ENCODE data around the gene TEX12. TPM values are rescaled to one million over a fixed set of nuclear protein-coding genes. Genes with fewer than 3 reads are reported as not detected.
"Not testable (repeated sequence)": the region's sequence is repeated elsewhere in the genome, so short reads cannot be mapped to it uniquely, and the experiment has no call there.

Gene TEX12
- total RNA-seq, 1 experiment from 2014 or later: 0.21 TPM

- Histone ChIP-seq H3K36me3 (replicated peaks; ENCODE audit: control insufficient read depth, insufficient read depth, low read length) (no peaks in the 10 kb centered on the region), H3K27me3 (ENCODE audit: control insufficient read depth, insufficient read depth, low read length) (no peaks in the 10 kb centered on the region), H3K4me3 (ENCODE audit: insufficient read depth, low read depth, low read length) (no peak overlapping the region)
- DNase-seq: no peak
Measured at GRCh38 chr11:112176077-112176476, 8.9 kb downstream of the TEX12 start.

- Histone ChIP-seq H3K27me3 (ENCODE audit: control insufficient read depth, insufficient read depth, low read length) (no peaks in the 10 kb centered on the region), H3K4me3 (ENCODE audit: insufficient read depth, low read depth, low read length) (no peak overlapping the region), H3K36me3 (replicated peaks; ENCODE audit: control insufficient read depth, insufficient read depth, low read length) (no peaks in the 10 kb centered on the region)
- no peak for DNase-seq
Measured at GRCh38 chr11:112177589-112177988, 10.4 kb downstream of the TEX12 start.

GRCh38 chr11:112178428-112178827 lies 11.3 kb downstream of the TEX12 start:
- Histone ChIP-seq H3K27me3 (ENCODE audit: control insufficient read depth, insufficient read depth, low read length) (no peaks in the 10 kb centered on the region), H3K36me3 (replicated peaks; ENCODE audit: control insufficient read depth, insufficient read depth, low read length) (no peaks in the 10 kb centered on the region), H3K4me3 (ENCODE audit: insufficient read depth, low read depth, low read length) (no peak overlapping the region)
- DNase-seq: no peak

GRCh38 chr11:112178936-112179335 lies 11.8 kb downstream of the TEX12 start:
- no peaks in the 10 kb centered on the region for H3K36me3 ChIP-seq (replicated peaks; ENCODE audit: control insufficient read depth, insufficient read depth, low read length)
- no peak overlapping the region for H3K4me3 ChIP-seq (ENCODE audit: insufficient read depth, low read depth, low read length)

GRCh38 chr11:112179601-112180000 lies 12.4 kb downstream of the TEX12 start:
- DNase-seq: no peak
- no peaks in the 10 kb centered on the region for H3K27me3 ChIP-seq (ENCODE audit: control insufficient read depth, insufficient read depth, low read length)
- no peaks in the 10 kb centered on the region for H3K36me3 ChIP-seq (replicated peaks; ENCODE audit: control insufficient read depth, insufficient read depth, low read length)
- H3K4me3 ChIP-seq (ENCODE audit: insufficient read depth, low read depth, low read length): no peak overlapping the region

More at GRCh38 chr11:112178936-112179335, 11.8 kb downstream of the TEX12 start:
- no peaks in the 10 kb centered on the region for H3K27me3 ChIP-seq (ENCODE audit: control insufficient read depth, insufficient read depth, low read length)
- DNase-seq: no peak

GRCh38 chr11:112182867-112183266 lies 15.7 kb downstream of the TEX12 start:
- Histone ChIP-seq H3K27me3 (ENCODE audit: control insufficient read depth, insufficient read depth, low read length) (no peaks in the 10 kb centered on the region), H3K36me3 (replicated peaks; ENCODE audit: control insufficient read depth, insufficient read depth, low read length) (no peaks in the 10 kb centered on the region), H3K4me3 (ENCODE audit: insufficient read depth, low read depth, low read length) (no peak overlapping the region)
- no peak for DNase-seq

GRCh38 chr11:112185883-112186282 lies 18.7 kb downstream of the TEX12 start:
- H3K36me3 ChIP-seq (replicated peaks; ENCODE audit: control insufficient read depth, insufficient read depth, low read length): no peaks in the 10 kb centered on the region
- no peak for DNase-seq
- no peak overlapping the region for H3K4me3 ChIP-seq (ENCODE audit: insufficient read depth, low read depth, low read length)
- no peaks in the 10 kb centered on the region for H3K27me3 ChIP-seq (ENCODE audit: control insufficient read depth, insufficient read depth, low read length)

- DNase-seq: no peak
Measured at GRCh38 chr11:112186304-112186703, 19.1 kb downstream of the TEX12 start.

GRCh38 chr11:112195113-112195512 lies 27.9 kb downstream of the TEX12 start:
- DNase-seq; H3K27me3 ChIP-seq (ENCODE audit: control insufficient read depth, insufficient read depth, low read length); H3K4me3 ChIP-seq (ENCODE audit: insufficient read depth, low read depth, low read length); H3K36me3 ChIP-seq (replicated peaks; ENCODE audit: control insufficient read depth, insufficient read depth, low read length): not testable (repeated sequence)

More at GRCh38 chr11:112186304-112186703, 19.1 kb downstream of the TEX12 start:
- Histone ChIP-seq H3K36me3 (replicated peaks; ENCODE audit: control insufficient read depth, insufficient read depth, low read length) (no peaks in the 10 kb centered on the region), H3K4me3 (ENCODE audit: insufficient read depth, low read depth, low read length) (no peak overlapping the region), H3K27me3 (ENCODE audit: control insufficient read depth, insufficient read depth, low read length) (no peaks in the 10 kb centered on the region)

- Histone ChIP-seq H3K36me3 (replicated peaks; ENCODE audit: control insufficient read depth, insufficient read depth, low read length) (no peaks in the 10 kb centered on the region), H3K27me3 (ENCODE audit: control insufficient read depth, insufficient read depth, low read length) (no peaks in the 10 kb centered on the region), H3K4me3 (ENCODE audit: insufficient read depth, low read depth, low read length) (no peak overlapping the region)
- DNase-seq: no peak
Measured at GRCh38 chr11:112195951-112196351, 28.8 kb downstream of the TEX12 start.

- H3K36me3 ChIP-seq (replicated peaks; ENCODE audit: control insufficient read depth, insufficient read depth, low read length): no peaks in the 10 kb centered on the region
- H3K27me3 ChIP-seq (ENCODE audit: control insufficient read depth, insufficient read depth, low read length): no peaks in the 10 kb centered on the region
Measured at GRCh38 chr11:112196519-112197087, 29.4 kb downstream of the TEX12 start.

GRCh38 chr11:112199101-112199500 lies 31.9 kb downstream of the TEX12 start:
- H3K27me3 ChIP-seq (ENCODE audit: control insufficient read depth, insufficient read depth, low read length); DNase-seq; H3K36me3 ChIP-seq (replicated peaks; ENCODE audit: control insufficient read depth, insufficient read depth, low read length); H3K4me3 ChIP-seq (ENCODE audit: insufficient read depth, low read depth, low read length): not testable (repeated sequence)

More at GRCh38 chr11:112196519-112197087, 29.4 kb downstream of the TEX12 start:
- no peak overlapping the region for H3K4me3 ChIP-seq (ENCODE audit: insufficient read depth, low read depth, low read length)
- no peak for DNase-seq

- no peak overlapping the region for H3K4me3 ChIP-seq (ENCODE audit: insufficient read depth, low read depth, low read length)
- DNase-seq: no peak
- H3K27me3 ChIP-seq (ENCODE audit: control insufficient read depth, insufficient read depth, low read length): no peaks in the 10 kb centered on the region
- H3K36me3 ChIP-seq (replicated peaks; ENCODE audit: control insufficient read depth, insufficient read depth, low read length): no peaks in the 10 kb centered on the region
Measured at GRCh38 chr11:112200252-112200651, 33.1 kb downstream of the TEX12 start.

GRCh38 chr11:112206071-112206470 lies 38.9 kb downstream of the TEX12 start:
- H3K36me3 ChIP-seq (replicated peaks; ENCODE audit: control insufficient read depth, insufficient read depth, low read length): no peaks in the 10 kb centered on the region
- H3K27me3 ChIP-seq (ENCODE audit: control insufficient read depth, insufficient read depth, low read length): no peaks in the 10 kb centered on the region
- H3K4me3 ChIP-seq (ENCODE audit: insufficient read depth, low read depth, low read length): no peak overlapping the region
- DNase-seq: no peak

GRCh38 chr11:112210890-112211289 lies 43.7 kb downstream of the TEX12 start:
- DNase-seq: no peak
- H3K27me3 ChIP-seq (ENCODE audit: control insufficient read depth, insufficient read depth, low read length): no peaks in the 10 kb centered on the region
- H3K36me3 ChIP-seq (replicated peaks; ENCODE audit: control insufficient read depth, insufficient read depth, low read length): no peaks in the 10 kb centered on the region
- no peak overlapping the region for H3K4me3 ChIP-seq (ENCODE audit: insufficient read depth, low read depth, low read length)

- Histone ChIP-seq H3K27me3 (ENCODE audit: control insufficient read depth, insufficient read depth, low read length) (no peaks in the 10 kb centered on the region), H3K36me3 (replicated peaks; ENCODE audit: control insufficient read depth, insufficient read depth, low read length) (no peaks in the 10 kb centered on the region), H3K4me3 (ENCODE audit: insufficient read depth, low read depth, low read length) (no peak overlapping the region)
- no peak for DNase-seq
Measured at GRCh38 chr11:112211536-112211935, 44.4 kb downstream of the TEX12 start.
